ENCODE results near the gene PPP6C. TPM values are rescaled to one million over a fixed set of nuclear protein-coding genes. Genes with fewer than 3 reads are reported as not detected.
A peak's percentile ranks its signal among the peaks of the same experiment; 100 is the strongest.
"Not testable (repeated sequence)": the region's sequence is repeated elsewhere in the genome, so short reads cannot be mapped to it uniquely, and the experiment has no call there.

The PPP6C gene
- total RNA-seq, 2 experiments from 2014 or later: 43.6 to 46.3 TPM

GRCh38 chr9:125133403-125134329, 55.9 kb downstream of the PPP6C start:
- H3K4me3 Mint-ChIP-seq: peak overlapping the region; percentile 39
- H3K36me3 Mint-ChIP-seq (ENCODE audit: low read depth): peaks cover 1% of the 10 kb centered on the region
- peak overlapping the region; percentile 92 for H3K27ac Mint-ChIP-seq
- H3K27me3 Mint-ChIP-seq (ENCODE audit: low read depth): no peaks in the 10 kb centered on the region
- H3K9me3 Mint-ChIP-seq: peaks cover 3% of the 10 kb centered on the region
- peaks cover 34% of the 10 kb centered on the region for H3K4me1 Mint-ChIP-seq (ENCODE audit: low read depth)
- peak; percentile 38 for DNase-seq
- intact Hi-C loops (cut with micrococcal nuclease): loop anchor here (1.0 to 5.0 kb wide), 5 partner anchors 7 to 388 kb away; partner anchors contain the start of gene SCAI
- CTCF ChIA-PET: interaction anchor here (0.5 to 1.4 kb wide), 4 partner anchors 8 to 1057 kb away, joined by 3 to 4 read pairs (median 3); no protein-coding TSS in a partner anchor

- CTCF ChIA-PET: no interaction called here
- DNase-seq: no peak
- H3K36me3 Mint-ChIP-seq (ENCODE audit: low read depth): peaks cover 1% of the 10 kb centered on the region
- H3K4me3 Mint-ChIP-seq: no peak overlapping the region
- H3K27ac Mint-ChIP-seq: no peak overlapping the region
- no peaks in the 10 kb centered on the region for H3K27me3 Mint-ChIP-seq (ENCODE audit: low read depth)
- peaks cover 3% of the 10 kb centered on the region for H3K9me3 Mint-ChIP-seq
- H3K4me1 Mint-ChIP-seq (ENCODE audit: low read depth): peaks cover 40% of the 10 kb centered on the region
- intact Hi-C loops (cut with micrococcal nuclease): loop anchor here (5.0 kb wide), 1 partner anchor 164 kb away; no protein-coding TSS in a partner anchor
Observed at GRCh38 chr9:125131778-125132177, 57.8 kb downstream of the PPP6C start.

- H3K4me3 Mint-ChIP-seq: peak overlapping the region; percentile 15
- CTCF ChIA-PET: interaction anchor here (0.6 to 2.0 kb wide), 7 partner anchors 16 to 1273 kb away, joined by 3 to 7 read pairs (median 3); no protein-coding TSS in a partner anchor
- H3K9me3 Mint-ChIP-seq: no peaks in the 10 kb centered on the region
- peaks cover 40% of the 10 kb centered on the region for H3K4me1 Mint-ChIP-seq (ENCODE audit: low read depth)
- peaks cover 4% of the 10 kb centered on the region for H3K36me3 Mint-ChIP-seq (ENCODE audit: low read depth)
- intact Hi-C loops (cut with micrococcal nuclease): loop anchor here (1.0 kb wide), 1 partner anchor 8 kb away; no protein-coding TSS in a partner anchor
- DNase-seq: peak; percentile 91
- no peaks in the 10 kb centered on the region for H3K27me3 Mint-ChIP-seq (ENCODE audit: low read depth)
- H3K27ac Mint-ChIP-seq: peak overlapping the region; percentile 87
Observed at GRCh38 chr9:125126019-125126746, 63.4 kb downstream of the PPP6C start.

- H3K27me3 Mint-ChIP-seq (ENCODE audit: low read depth): no peaks in the 10 kb centered on the region
- peaks cover 46% of the 10 kb centered on the region for H3K4me1 Mint-ChIP-seq (ENCODE audit: low read depth)
- CTCF ChIA-PET: interaction anchor here (0.6 to 2.0 kb wide), 7 partner anchors 16 to 267 kb away, joined by 3 to 7 read pairs (median 3); no protein-coding TSS in a partner anchor
Observed at GRCh38 chr9:125125523-125125922, 64.1 kb downstream of the PPP6C start.

GRCh38 chr9:125121146-125121545, 68.5 kb downstream of the PPP6C start:
- Mint-ChIP-seq H3K27ac (peak overlapping the region; percentile 65), H3K4me1 (ENCODE audit: low read depth) (peaks cover 49% of the 10 kb centered on the region), H3K4me3 (no peak overlapping the region), H3K9me3 (no peaks in the 10 kb centered on the region), H3K27me3 (ENCODE audit: low read depth) (no peaks in the 10 kb centered on the region), H3K36me3 (ENCODE audit: low read depth) (peaks cover 9% of the 10 kb centered on the region)
- peak; percentile 44 for DNase-seq
- intact Hi-C loops (cut with micrococcal nuclease): loop anchor here (1.0 to 5.0 kb wide), 3 partner anchors 13 to 179 kb away; partner anchors contain the start of gene GOLGA1
- CTCF ChIA-PET: interaction anchor here (2.1 kb wide), 1 partner anchor 22 kb away, joined by 9 read pairs; the partner anchor contains the start of gene SCAI

More at GRCh38 chr9:125125523-125125922, 64.1 kb downstream of the PPP6C start:
- H3K36me3 Mint-ChIP-seq (ENCODE audit: low read depth): peaks cover 4% of the 10 kb centered on the region
- no peak for DNase-seq
- intact Hi-C loops (cut with micrococcal nuclease): no loop called here
- peak overlapping the region; percentile 87 for H3K27ac Mint-ChIP-seq
- no peaks in the 10 kb centered on the region for H3K9me3 Mint-ChIP-seq
- H3K4me3 Mint-ChIP-seq: no peak overlapping the region

- Mint-ChIP-seq H3K36me3 (ENCODE audit: low read depth) (peaks cover 7% of the 10 kb centered on the region), H3K9me3 (no peaks in the 10 kb centered on the region), H3K27ac (no peak overlapping the region), H3K4me1 (ENCODE audit: low read depth) (peaks cover 39% of the 10 kb centered on the region), H3K27me3 (ENCODE audit: low read depth) (no peaks in the 10 kb centered on the region), H3K4me3 (no peak overlapping the region)
- DNase-seq: peak; percentile 41
- intact Hi-C loops (cut with micrococcal nuclease): loop anchor here (1.0 to 5.0 kb wide), 3 partner anchors 24 to 177 kb away; partner anchors contain the start of genes GOLGA1 and SCAI
- CTCF ChIA-PET: interaction anchor here (2.1 kb wide), 1 partner anchor 24 kb away, joined by 9 read pairs; the partner anchor contains the start of gene SCAI
Observed at GRCh38 chr9:125119643-125120286, 69.8 kb downstream of the PPP6C start.

GRCh38 chr9:125118696-125119095, 70.9 kb downstream of the PPP6C start:
- H3K27ac Mint-ChIP-seq; H3K36me3 Mint-ChIP-seq (ENCODE audit: low read depth); DNase-seq; H3K4me3 Mint-ChIP-seq; CTCF ChIA-PET; intact Hi-C loops (cut with micrococcal nuclease); H3K9me3 Mint-ChIP-seq; H3K27me3 Mint-ChIP-seq (ENCODE audit: low read depth): not testable (repeated sequence)
- peaks cover 32% of the 10 kb centered on the region for H3K4me1 Mint-ChIP-seq (ENCODE audit: low read depth)

GRCh38 chr9:125114503-125114902, 75.1 kb downstream of the PPP6C start:
- intact Hi-C loops (cut with micrococcal nuclease); H3K27ac Mint-ChIP-seq; H3K9me3 Mint-ChIP-seq; DNase-seq; H3K4me3 Mint-ChIP-seq; H3K27me3 Mint-ChIP-seq (ENCODE audit: low read depth): not testable (repeated sequence)
- CTCF ChIA-PET: interaction anchor here (0.5 to 1.3 kb wide), 6 partner anchors 11 to 605 kb away, joined by 3 to 5 read pairs (median 4); no protein-coding TSS in a partner anchor
- Mint-ChIP-seq H3K36me3 (ENCODE audit: low read depth) (peaks cover 16% of the 10 kb centered on the region), H3K4me1 (ENCODE audit: low read depth) (peaks cover 12% of the 10 kb centered on the region)

- H3K4me1 Mint-ChIP-seq (ENCODE audit: low read depth): peaks cover 4% of the 10 kb centered on the region
- H3K27me3 Mint-ChIP-seq (ENCODE audit: low read depth): no peaks in the 10 kb centered on the region
- intact Hi-C loops (cut with micrococcal nuclease): no loop called here
- DNase-seq: no peak
- H3K9me3 Mint-ChIP-seq: peaks cover 7% of the 10 kb centered on the region
- CTCF ChIA-PET: no interaction called here
- H3K36me3 Mint-ChIP-seq (ENCODE audit: low read depth): peaks cover 11% of the 10 kb centered on the region
- no peak overlapping the region for H3K4me3 Mint-ChIP-seq
- no peak overlapping the region for H3K27ac Mint-ChIP-seq
Observed at GRCh38 chr9:125110464-125110863, 79.1 kb downstream of the PPP6C start.

GRCh38 chr9:125108541-125108940, 81.1 kb downstream of the PPP6C start:
- CTCF ChIA-PET; H3K4me1 Mint-ChIP-seq (ENCODE audit: low read depth); H3K27me3 Mint-ChIP-seq (ENCODE audit: low read depth); intact Hi-C loops (cut with micrococcal nuclease); H3K36me3 Mint-ChIP-seq (ENCODE audit: low read depth); H3K9me3 Mint-ChIP-seq; H3K4me3 Mint-ChIP-seq; H3K27ac Mint-ChIP-seq; DNase-seq: not testable (repeated sequence)

GRCh38 chr9:125106285-125106893, 83.2 kb downstream of the PPP6C start:
- H3K4me1 Mint-ChIP-seq (ENCODE audit: low read depth): peaks cover 17% of the 10 kb centered on the region
- CTCF ChIA-PET: no interaction called here
- H3K27me3 Mint-ChIP-seq (ENCODE audit: low read depth): no peaks in the 10 kb centered on the region
- DNase-seq: no peak
- intact Hi-C loops (cut with micrococcal nuclease): no loop called here
- no peaks in the 10 kb centered on the region for H3K36me3 Mint-ChIP-seq (ENCODE audit: low read depth)
- no peaks in the 10 kb centered on the region for H3K9me3 Mint-ChIP-seq
- H3K4me3 Mint-ChIP-seq: no peak overlapping the region
- no peak overlapping the region for H3K27ac Mint-ChIP-seq
